ENCODE results near the gene SORCS3.
"Not testable (repeated sequence)": the region's sequence is repeated elsewhere in the genome, so short reads cannot be mapped to it uniquely, and the experiment has no call there.

The SORCS3 gene

GRCh38 chr10:104689547-104689946, 48.5 kb downstream of the SORCS3 start:
- DNase-seq = no peak

- no peak for DNase-seq
These were observed 49.0 kb downstream of the SORCS3 start for GRCh38 chr10:104690101-104690500.

GRCh38 chr10:104690959-104691358, 49.9 kb downstream of the SORCS3 start:
- no peak for DNase-seq

GRCh38 chr10:104694074-104694473, 53.0 kb downstream of the SORCS3 start:
- DNase-seq = no peak

- DNase-seq = not testable (repeated sequence)
These were observed 62.2 kb downstream of the SORCS3 start for GRCh38 chr10:104703262-104703661.

- DNase-seq = no peak
These were observed 65.8 kb downstream of the SORCS3 start for GRCh38 chr10:104706886-104707285.

GRCh38 chr10:104707602-104708459, 66.7 kb downstream of the SORCS3 start:
- peak in 1 of 51 donors; percentile 31 for DNase-seq

- DNase-seq = no peak
These were observed 70.2 kb downstream of the SORCS3 start for GRCh38 chr10:104711302-104711721.

- DNase-seq = not testable (repeated sequence)
These were observed 89.5 kb downstream of the SORCS3 start for GRCh38 chr10:104730593-104730992.

- DNase-seq = no peak
These were observed 90.1 kb downstream of the SORCS3 start for GRCh38 chr10:104731192-104731591.

GRCh38 chr10:104732222-104732621, 91.1 kb downstream of the SORCS3 start:
- peak in 8 of 51 donors; percentile 17 to 45 (median 36) for DNase-seq

GRCh38 chr10:104734433-104734832, 93.3 kb downstream of the SORCS3 start:
- no peak for DNase-seq

- DNase-seq = peak in 36 of 51 donors; percentile 2 to 52 (median 24)
These were observed 94.1 kb downstream of the SORCS3 start for GRCh38 chr10:104735036-104735756.

- peak in 1 of 51 donors; percentile 1 for DNase-seq
These were observed 94.8 kb downstream of the SORCS3 start for GRCh38 chr10:104735757-104736391.

GRCh38 chr10:104741127-104741526, 100.0 kb downstream of the SORCS3 start:
- DNase-seq = no peak

- no peak for DNase-seq
These were observed 103.0 kb downstream of the SORCS3 start for GRCh38 chr10:104744052-104744451.

- DNase-seq = no peak
These were observed 109.2 kb downstream of the SORCS3 start for GRCh38 chr10:104750291-104750690.

GRCh38 chr10:104762793-104763192, 121.7 kb downstream of the SORCS3 start:
- DNase-seq = no peak

- peak in 9 of 51 donors; percentile 4 to 40 (median 7) for DNase-seq
These were observed 125.3 kb downstream of the SORCS3 start for GRCh38 chr10:104766341-104766740.

GRCh38 chr10:104767282-104767681, 126.2 kb downstream of the SORCS3 start:
- DNase-seq = no peak

- no peak for DNase-seq
These were observed 126.7 kb downstream of the SORCS3 start for GRCh38 chr10:104767745-104768144.

- no peak for DNase-seq
These were observed 132.0 kb downstream of the SORCS3 start for GRCh38 chr10:104773105-104773504.

All from hypothalamus (tissue), 51 donors.